Stimulated activated CD8-positive, alpha-beta memory T cell treated with anti-CD3 and anti-CD28 coated beads, Interleukin-2, amount 100 ng/mL, for 1 hour (primary cell): ENCODE results near the gene FAM131A.

Source experiments
- DNase-seq, 2 donors: peaks; one replicate each; pipeline ENCODE4 v3.0.0-alpha.2; 2020; ENCODE audit warnings: low read depth in 2 of 2

Gene FAM131A, protein sequence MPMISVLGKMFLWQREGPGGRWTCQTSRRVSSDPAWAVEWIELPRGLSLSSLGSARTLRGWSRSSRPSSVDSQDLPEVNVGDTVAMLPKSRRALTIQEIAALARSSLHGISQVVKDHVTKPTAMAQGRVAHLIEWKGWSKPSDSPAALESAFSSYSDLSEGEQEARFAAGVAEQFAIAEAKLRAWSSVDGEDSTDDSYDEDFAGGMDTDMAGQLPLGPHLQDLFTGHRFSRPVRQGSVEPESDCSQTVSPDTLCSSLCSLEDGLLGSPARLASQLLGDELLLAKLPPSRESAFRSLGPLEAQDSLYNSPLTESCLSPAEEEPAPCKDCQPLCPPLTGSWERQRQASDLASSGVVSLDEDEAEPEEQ

DNA sequence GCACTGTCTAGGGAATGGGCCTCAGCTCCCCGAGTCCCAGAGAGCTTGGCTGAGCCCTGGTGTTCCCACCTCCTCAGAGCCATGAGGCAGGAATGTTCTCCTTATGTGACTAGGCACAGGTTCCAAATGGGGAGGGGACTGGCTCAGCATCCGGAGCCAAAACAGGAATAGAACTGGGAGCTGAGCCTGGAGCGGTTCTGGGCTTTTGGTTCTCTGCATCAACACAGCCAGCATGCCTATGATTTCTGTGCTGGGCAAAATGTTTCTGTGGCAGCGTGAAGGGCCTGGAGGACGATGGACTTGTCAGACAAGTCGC, at the start of gene FAM131A:
TSS of gene FAM131A (plus strand) at position 202 of the 316 bp plus-strand sequence. CDS start at position 233, 31 bp downstream.
- DNase-seq: no peak

DNA sequence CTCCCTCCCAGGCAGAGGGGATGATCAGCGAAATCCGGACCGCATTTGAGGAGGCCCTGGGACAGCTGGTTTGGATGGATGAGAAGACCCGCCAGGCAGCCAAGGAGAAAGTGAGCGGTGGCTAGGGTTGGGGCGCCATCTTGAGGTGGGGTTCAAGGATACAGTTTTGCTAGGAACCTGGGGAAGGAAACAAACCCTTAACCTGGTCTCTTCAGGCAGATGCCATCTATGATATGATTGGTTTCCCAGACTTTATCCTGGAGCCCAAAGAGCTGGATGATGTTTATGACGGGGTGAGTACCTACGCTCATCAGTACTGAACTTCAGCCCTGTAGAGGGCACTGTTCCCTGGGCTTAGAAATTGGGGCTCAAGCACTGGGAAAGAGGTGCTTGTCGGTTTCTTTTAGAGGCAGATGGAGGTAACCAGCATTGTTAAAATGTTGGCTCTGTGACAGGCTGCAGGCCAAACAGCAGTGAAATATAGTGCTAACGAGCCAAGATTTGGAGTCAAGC, 47.9 kb upstream of the FAM131A start:
- DNase-seq: peak; percentile 15 to 24

DNA sequence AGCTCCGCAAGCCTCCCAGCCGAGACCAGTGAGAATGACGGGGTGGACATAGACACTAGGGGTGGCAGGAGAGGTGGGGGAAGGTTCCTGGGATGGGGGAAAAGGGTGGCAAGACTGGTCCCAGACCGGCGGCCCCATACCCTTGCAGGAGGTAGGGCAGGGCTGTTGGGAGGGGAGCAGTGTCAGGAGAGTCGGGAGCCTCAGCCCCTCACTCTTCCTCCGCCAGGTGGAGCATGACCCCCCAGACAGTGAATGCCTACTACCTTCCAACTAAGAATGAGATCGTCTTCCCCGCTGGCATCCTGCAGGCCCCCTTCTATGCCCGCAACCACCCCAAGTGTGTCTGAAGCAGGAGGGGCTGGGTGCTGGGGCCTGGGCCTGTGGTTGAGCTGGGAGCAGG, 47.1 kb upstream of the FAM131A start:
- no peak for DNase-seq

DNA sequence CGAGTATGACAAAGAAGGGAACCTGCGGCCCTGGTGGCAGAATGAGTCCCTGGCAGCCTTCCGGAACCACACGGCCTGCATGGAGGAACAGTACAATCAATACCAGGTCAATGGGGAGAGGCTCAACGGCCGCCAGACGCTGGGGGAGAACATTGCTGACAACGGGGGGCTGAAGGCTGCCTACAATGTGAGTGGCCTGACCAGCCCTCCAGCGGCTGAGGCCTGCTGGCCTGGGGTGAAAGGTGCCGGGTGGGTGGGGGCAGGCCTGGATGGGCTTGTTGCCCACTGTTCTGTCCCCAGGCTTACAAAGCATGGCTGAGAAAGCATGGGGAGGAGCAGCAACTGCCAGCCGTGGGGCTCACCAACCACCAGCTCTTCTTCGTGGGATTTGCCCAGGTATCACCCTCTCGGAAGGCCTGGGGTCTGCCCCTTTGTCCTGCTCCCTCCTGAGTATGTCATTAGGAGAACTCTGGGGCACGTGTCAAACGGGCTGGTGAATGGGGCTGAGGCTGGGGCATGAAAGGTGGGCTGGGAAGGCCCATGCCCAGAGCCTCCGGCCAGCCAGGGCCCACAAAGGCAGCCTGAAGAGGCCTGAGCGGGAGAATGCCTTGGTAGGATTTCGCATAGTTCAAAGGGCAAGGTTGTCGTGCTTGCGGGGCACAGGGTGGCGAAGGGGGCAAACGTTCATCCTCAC, 46.2 kb upstream of the FAM131A start:
- DNase-seq: no peak

DNA sequence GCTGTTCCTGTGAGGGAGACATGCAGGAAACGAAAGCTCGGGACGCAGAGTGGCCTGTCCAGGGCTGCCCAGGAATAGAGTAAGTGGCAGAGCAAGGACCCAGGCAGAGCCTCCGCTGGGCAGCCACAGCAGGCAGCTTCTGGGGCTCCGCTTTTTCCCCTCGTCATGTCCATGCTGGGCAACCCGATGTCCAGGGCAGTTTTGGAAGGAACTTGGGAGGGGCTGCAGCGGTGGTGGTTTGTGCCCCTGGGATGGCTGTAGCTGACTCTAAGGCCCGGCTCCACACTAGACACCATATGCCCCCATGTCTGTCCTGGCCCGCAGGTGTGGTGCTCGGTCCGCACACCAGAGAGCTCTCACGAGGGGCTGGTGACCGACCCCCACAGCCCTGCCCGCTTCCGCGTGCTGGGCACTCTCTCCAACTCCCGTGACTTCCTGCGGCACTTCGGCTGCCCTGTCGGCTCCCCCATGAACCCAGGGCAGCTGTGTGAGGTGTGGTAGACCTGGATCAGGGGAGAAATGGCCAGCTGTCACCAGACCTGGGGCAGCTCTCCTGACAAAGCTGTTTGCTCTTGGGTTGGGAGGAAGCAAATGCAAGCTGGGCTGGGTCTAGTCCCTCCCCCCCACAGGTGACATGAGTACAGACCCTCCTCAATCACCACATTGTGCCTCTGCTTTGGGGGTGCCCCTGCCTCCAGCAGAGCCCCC, 45.5 kb upstream of the FAM131A start:
- DNase-seq: no peak

DNA sequence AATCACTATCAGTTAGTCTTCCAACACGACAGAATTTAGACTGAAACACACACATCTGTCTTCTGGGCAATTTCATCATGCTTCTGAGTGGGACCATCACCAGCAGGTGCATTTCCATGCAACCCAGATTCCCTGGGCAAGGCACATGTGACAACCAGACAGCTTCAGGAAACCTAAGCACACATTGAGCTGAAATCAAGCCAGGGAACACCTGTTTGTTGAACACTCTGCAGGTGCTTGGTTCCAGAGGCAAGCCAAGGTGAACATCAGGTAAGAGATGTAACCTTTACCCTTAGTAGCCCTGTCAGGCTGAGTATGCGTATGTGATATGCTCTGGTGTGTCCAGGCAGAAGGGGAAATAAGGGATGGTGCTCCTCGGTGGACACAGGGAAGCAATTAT, 41.6 kb upstream of the FAM131A start:
- DNase-seq: no peak

DNA sequence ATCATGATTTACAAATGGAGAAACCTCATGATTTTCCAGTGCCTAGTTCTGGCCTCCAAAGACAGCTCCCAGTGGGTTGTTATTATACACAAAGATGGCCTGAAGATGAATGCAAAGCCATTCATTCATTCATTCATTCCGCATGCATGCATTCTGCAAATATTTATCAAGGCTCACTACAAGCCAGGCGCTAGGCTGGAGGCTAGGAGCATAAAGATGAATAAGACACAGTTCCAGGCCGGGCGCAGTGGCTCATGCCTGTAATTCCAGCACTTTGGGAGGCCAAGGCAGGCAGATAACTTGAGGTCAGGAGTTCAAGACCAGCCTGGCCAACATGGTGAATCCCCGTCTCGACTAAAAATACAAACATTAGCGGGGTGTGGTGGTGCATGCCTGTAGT, 40.8 kb upstream of the FAM131A start:
- no peak for DNase-seq

DNA sequence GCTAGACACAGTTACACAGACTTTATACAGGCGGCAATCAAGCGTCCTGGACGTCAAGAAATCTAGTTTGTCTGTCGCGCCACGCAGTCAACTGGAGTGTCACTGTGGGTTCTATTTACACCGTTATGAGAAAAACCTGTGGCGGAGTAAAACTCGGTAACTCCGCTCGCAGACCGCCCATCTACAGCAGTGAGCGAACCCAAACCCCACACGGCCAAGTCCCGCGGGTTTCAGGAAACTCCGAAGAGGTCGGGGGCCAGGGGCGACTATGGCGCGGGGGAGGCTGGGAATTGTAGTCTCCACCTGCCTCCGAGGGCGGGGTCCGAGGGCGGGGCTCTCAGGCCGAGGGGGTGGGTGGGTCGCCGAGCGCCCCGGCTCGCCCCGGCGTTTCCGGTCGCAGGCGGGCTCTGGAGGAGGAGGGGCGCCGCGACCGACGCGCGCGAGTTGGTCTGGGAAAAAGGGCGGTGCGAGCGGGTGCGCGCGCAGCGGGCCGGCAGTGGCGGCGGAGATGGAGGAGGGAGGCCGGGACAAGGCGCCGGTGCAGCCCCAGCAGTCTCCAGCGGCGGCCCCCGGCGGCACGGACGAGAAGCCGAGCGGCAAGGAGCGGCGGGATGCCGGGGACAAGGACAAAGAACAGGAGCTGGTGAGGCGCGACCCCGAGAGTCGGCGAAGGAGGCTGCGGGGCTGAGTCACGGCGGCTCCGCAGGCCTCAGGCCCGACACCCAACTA, 38.5 kb upstream of the FAM131A start, which contains the start of gene PSMD2:
TSS of gene PSMD2 (plus strand) at position 483 of the 729 bp plus-strand sequence. CDS start at position 509, 26 bp downstream.
- peak; percentile 95 to 98 for DNase-seq

DNA sequence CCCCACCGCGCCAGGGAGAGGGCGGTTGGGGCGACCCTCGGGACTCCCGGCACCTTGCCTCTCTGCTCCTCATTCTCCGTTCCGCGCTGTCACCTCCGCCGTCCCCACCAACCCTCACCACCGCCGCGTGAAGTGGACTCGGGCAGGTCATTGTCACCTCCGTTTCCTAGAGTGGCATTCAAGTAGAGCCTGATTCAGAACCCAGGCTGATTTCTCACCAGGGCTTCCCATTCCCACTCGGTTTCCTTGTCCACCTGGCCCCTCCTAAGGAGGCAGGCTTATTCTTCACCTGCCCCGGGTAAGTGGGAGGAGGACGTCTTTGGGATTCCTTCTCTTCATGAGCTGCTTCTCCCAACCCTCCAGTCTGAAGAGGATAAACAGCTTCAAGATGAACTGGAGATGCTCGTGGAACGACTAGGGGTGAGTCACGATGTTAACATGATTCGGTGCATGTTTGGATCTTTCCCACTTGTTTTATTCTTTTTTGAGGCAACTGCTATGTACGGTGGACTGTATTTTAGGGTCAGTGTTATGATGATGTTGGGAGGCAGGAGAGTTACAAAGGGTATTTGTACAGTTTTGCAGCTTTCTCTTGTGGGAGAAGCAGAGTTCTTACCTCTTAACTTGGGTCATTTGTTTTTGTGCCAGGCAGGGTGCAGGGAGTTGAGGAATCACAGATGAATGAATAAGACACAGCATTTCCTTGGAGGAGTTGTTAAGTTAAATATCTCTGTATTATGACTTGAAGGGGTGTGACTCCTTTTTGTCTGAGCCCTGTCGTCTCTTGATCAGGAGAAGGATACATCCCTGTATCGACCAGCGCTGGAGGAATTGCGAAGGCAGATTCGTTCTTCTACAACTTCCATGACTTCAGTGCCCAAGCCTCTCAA, 37.7 kb upstream of the FAM131A start:
- no peak for DNase-seq

DNA sequence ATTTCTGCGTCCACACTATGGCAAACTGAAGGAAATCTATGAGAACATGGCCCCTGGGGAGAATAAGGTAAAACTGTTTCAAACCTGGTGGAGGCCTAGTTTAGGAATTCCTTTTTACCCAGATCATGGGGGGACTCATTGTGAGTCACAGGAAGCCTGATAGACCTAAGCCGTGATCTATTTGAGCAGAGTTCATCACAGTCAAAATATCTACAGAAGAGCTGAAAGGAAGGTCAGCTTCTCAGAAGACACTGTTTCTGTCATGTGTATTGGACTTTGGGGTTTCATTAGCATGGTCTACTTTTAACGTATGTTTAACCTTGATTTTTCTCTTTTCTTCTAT, 37.1 kb upstream of the FAM131A start:
- no peak for DNase-seq

DNA sequence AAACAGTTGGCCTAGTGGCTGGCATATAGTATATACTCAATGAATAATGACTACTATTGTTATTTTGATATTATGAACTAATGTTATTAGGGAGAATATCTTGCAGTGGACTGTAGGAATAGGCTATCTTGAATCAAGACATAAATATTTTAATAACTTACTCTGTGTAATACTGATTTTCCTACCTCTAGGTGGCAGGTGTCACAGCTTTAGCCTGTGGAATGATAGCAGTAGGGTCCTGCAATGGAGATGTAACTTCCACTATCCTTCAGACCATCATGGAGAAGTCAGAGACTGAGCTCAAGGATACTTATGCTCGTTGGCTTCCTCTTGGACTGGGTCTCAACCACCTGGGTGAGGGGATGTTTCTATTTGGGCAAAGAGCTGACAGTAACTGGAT, 31.8 kb upstream of the FAM131A start:
- no peak for DNase-seq

DNA sequence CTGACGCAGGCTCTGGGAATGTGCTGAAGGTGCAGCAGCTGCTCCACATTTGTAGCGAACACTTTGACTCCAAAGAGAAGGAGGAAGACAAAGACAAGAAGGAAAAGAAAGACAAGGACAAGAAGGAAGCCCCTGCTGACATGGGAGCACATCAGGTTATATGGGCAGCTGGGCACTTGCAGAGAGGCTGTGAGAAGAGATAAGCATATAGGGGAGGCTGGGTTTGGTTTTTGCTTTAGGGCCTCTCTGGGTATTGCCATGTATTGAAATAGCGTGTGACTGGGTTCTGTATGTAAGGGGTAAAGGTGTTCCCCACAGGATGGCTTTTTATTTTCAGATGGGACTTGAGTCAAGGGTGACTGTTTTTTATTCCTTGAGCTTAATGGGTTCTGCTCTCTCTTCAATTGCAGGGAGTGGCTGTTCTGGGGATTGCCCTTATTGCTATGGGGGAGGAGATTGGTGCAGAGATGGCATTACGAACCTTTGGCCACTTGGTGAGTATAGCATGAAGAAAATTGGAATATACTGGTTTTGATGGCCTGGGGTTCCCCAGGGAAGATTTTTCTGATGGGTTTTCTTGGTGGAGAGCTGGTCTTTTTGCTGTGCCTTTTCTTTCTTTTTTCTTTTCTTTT, 30.9 kb upstream of the FAM131A start:
- DNase-seq: no peak

DNA sequence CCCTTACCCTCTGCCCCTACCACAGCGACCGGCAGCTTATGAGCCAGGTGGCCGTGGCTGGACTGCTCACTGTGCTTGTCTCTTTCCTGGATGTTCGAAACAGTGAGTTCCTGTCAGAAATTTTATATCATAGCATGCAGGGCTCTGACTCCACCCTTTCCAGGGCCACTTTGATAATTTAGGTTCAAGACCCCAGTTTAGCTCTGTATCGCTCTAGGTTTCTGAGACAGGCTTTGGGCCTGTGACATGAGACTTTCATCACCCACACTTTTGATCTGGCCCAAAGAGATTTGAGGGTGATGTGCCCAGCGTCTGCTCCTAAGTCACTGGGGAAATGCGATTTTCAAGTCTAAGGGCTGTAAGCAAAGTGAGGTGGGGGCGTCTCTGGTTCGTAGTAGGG, 29.5 kb upstream of the FAM131A start:
- DNase-seq: no peak

DNA sequence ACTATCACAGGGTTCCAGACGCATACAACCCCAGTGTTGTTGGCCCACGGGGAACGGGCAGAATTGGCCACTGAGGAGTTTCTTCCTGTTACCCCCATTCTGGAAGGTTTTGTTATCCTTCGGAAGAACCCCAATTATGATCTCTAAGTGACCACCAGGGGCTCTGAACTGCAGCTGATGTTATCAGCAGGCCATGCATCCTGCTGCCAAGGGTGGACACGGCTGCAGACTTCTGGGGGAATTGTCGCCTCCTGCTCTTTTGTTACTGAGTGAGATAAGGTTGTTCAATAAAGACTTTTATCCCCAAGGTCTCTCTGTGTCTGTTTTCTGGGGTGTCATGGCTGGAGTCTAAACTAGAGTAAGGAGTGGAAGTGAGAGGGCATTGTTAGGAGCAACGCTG, 28.7 kb upstream of the FAM131A start:
- no peak for DNase-seq

DNA sequence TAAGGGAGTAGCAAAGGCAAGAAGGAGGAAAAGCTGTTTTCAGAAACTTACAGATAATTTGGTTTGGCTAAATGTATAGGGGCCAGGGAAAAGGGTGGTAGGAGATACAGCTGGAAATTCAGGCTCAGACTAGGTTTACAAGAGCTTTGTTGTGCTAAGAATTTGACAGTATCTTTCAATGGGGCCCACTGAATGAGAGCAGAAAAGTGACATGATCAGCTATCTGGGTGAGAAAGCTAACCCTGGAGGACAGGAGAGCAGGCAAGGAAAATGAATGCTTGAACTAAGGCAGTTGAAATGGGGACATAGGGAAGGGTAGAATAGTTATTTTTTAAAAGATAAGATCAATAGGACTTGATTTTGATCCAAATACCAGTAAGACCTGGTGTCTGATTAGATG, 25.8 kb upstream of the FAM131A start:
- DNase-seq: no peak

DNA sequence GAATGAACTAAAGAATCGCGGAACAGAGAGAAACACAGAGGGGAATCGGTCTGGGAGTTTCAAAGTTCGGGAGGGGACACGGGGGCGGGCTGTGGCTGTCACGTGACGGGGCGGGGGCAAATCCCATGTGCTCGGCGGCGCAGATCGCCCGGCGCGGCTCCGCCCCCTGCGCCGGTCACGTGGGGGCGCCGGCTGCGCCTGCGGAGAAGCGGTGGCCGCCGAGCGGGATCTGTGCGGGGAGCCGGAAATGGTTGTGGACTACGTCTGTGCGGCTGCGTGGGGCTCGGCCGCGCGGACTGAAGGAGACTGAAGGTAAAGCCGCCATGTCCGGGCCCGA, 23.1 kb upstream of the FAM131A start, which contains the start of gene EIF4G1:
TSS of gene EIF4G1 (plus strand) at position 244 of the 337 bp plus-strand sequence. CDS start 1,191 bp downstream, outside the sequence.
- DNase-seq: peak; percentile 87 to 88

DNA sequence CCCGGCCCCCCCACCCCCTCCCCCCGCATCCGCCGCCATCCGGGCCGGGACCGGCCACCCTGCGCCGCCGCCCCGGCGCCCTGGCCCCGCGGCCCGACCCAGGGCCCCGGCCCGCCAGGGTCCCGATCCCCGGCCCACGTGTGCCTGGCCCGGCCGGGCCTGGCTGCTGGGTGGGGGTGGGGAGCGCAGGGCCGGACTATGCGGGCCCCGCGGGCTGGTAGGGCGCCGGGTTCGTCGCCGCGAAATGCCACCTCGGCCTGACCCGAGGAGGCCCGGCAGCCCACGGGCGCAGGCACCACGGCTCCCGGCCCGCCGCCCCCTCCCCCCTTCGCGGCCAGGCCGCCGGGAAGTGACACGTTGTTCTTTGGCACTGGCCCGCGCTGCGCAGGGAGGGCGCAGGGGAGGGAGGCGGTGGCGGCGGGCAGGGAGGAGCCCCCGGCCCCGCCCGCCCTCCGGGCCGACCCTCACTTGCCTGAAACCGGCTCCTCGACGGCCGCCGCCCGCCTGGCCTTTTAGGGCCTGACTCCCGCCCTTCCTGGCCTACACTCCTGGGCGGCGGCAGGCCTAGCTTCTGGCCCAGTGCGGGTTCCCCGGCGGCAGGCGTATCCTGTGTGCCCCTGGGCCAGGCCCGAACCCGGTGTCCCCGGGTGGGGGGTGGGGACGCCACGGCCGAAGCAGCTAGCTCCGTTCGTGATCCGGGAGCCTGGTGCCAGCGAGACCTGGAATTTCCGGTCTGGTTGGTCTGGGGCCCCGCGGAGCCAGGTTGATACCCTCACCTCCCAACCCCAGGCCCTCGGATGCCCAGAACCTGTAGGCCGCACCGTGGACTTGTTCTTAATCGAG, 22.5 kb upstream of the FAM131A start:
- DNase-seq: peak; percentile 27 to 51

DNA sequence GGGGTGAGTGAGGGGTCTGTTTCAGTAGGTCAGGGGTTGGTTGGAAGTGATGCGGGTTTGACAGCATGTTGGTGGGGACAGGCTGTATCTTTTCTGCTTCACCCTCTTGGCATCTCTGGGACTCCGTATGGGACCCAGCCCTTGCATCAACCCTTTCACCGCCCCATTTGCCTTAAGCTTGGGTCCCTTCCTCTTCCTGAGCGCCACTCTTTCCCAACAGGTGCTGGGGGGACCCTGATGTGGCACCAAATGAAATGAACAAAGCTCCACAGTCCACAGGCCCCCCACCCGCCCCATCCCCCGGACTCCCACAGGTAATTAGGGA, 21.9 kb upstream of the FAM131A start:
- no peak for DNase-seq

DNA sequence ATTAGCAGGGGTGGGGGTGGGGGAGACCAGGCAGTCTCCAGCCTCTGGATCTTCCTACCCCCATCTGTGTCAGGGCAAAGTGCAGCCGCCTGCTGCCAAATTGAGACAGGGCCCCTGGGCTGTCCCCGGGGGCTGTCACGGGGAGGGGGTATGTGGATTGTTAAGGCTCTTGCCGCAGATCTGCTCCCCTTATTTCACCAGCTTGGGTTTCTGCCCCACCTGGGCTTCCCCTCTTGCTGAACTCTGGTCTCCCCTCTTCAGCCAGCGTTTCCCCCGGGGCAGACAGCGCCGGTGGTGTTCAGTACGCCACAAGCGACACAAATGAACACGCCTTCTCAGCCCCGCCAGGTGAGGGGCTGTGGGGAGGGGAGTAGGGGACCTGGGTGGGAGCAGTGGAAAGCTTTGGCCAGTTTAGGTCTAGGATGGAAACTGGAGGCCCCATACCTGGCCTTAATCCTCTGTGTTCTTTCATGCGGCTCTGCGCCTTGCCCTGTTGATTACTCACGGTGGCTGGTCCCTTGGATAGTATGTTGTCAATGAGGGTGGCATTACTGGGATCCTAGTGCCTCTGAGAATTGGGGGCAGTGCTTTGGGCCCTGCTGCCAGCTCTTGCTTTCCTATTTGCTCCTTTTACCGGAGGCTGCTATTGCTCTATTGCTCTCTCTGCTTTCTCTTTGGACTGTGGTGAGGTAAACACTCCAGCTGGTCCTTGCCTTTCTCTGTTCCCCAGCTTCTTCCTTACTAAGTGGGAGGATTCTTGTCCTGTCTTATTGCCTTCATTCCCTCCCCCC, 21.3 kb upstream of the FAM131A start:
- no peak for DNase-seq
